HG03135 (cell line): ENCODE results near the gene CFAP70.
"Not testable (repeated sequence)": the region's sequence is repeated elsewhere in the genome, so short reads cannot be mapped to it uniquely, and the experiment has no call there.

ENCODE experiments used
- ATAC-seq: cut with Tn5 transposase; IDR thresholded peaks from one replicate; pipeline ENCODE4 v1.9.1; 2021; ENCODE audit warnings: mild to moderate bottlenecking, moderate library complexity; ENCODE audit not compliant: unreplicated experiment

Gene CFAP70

DNA sequence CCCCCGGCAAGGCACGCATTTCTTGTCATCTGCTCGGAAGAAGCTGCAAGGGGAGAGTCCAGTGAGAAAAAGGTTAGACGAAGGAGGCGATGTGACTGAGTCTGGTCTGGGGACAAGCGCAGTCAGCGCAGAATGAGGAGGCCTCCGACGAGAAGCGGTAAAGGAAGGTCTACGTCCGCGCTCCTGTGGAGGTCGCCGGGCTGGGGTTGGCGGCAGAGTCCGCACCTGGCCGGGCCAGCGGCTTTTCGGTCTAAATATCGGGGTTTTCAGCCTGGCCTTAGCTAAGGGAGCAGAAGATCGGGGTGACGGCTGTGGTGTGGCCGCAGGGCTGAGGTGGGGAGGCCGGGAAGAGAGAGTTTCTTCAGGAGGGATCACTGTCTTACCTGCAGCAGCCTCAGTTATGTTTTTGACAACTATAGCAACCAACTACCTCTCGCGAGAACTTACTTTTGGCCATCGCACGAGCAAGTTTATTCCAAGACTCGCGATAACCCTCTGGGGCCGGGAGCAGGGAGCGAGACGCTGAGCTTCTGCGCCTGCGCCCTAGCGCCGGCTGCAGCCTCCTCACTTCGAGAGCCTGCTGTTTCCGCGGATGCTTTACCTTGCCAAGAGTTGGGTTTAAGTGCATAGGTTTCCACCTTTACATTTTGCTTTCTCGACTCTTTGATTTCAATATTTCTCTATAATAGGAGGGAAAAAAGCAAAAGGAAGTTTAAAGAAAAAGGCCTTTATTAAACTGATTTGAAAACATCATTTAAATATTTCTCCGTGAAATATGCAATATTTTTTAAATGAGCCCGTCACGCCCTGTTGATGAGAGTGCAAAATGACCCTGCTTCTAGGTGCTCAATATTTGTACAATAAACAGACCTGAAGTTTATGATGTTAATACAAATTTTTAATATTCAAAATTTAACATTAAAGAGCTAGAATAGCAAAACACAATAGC is at the start of gene CFAP70:
TSS of gene CFAP70 (minus strand) at position 534 of the 949 bp plus-strand sequence. CDS start 4,068 bp downstream, outside the sequence.
- ATAC-seq, result peak; percentile 93

DNA sequence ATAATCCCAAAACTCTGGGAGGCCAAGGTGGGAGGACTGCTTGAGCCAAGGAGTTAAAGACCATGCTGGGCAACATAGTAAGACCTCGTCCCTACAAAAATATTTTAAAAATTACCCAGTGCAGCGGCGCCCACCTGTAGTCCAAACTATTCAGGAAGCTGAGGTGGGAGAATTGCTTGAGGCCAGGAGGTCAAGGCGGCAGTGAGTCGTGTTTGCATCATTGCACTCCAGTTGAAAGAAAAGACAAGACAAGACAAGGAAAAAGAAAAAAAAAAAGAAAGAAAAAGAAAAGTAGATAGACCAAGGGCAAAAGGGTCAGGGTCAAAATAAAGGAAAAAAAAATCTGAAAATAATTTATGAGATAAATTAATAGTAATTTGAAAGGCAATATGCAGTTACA is 49.4 kb upstream of the CFAP70 start:
- no peak for ATAC-seq

DNA sequence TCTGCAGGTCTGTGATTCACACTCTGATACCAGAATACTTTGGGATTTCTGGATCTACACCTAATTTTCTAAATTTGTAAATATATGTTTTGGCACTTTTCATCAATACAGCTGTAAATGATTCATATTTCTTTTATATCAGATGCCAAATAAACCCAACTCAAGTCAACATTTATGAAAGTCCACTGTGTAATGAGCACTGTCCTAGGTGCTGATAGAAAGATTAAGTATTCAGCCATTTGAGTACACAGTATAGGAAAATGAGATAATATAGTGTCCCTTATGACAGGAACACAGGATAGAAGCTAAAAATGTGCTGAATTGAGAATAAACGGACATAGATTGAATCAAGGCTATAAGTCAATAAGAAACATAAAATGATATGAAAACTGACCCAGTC is 48.8 kb upstream of the CFAP70 start:
- ATAC-seq, result no peak

DNA sequence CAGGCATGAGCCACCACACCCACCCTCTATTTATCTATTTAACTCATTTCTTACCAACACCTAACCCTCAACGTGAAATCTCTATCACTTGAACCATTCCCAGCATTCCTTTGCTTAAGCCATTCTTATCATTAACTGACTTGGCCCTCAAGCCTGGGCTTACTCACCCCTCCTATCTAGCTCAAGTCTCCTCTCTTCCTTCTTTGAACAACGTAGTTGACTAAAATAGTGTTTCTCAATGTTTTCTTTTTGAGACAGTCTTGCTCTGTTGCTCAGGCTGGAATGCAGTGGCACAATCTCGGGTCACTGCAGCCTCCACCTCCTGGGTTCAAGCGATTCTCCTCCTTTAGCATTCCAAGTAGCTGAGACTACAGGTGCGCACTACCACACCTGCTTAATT is 48.2 kb upstream of the CFAP70 start:
- no peak for ATAC-seq

DNA sequence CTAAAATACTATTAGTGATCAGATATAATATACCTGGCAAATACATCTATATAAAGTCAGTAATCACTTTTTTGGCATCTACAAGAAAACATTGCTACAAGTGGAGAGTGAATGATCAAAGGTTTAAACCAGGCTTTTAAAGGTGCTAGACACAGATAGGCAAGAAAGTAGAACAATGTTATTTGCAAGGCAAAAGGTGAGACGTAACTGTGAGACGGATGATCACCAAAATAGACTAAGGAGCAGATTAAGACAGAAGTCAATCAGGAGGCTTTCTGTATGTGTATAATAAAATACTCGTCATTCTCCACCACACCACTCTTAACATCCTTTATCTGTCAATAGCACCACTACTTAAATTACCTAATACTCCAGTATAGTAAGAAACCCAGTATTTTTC is 46.9 kb upstream of the CFAP70 start:
- no peak for ATAC-seq

DNA sequence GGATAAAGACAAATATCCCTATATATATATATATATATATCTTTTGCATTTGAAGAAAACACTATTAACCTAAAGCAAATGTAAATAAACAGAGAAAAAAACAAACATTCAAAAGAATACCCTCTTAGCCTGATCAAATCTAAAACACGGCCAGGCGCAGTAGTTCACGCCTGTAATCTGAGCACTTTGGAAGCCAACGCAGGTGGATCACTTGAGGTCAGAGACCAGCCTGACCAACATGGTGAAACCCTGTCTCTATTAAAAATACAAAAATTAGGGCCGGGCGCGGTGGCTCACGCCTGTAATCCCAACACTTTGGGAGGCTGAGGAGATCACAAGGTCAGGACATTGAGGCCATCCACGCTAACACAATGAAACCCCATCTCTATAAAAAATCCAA is 46.0 kb upstream of the CFAP70 start:
- no peak for ATAC-seq

DNA sequence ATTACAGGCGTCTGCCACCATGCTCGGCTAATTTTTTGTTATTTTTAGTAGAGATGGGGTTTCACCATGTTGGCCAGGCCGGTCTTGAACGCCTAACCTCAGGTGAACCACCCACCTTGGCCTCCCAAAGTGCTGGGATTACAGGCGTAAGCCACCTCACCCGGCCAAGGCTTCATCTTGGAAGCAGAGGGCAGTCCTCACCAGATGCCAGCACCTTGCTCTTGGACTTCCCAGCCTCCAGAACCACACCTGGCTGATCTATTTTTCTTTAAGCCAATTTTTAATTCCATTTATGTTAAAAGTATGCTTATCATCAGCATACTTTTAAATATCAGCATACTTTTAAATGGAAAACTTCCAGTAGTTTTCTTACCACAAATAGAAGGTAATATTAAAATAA is 43.0 kb upstream of the CFAP70 start:
- ATAC-seq, result no peak

DNA sequence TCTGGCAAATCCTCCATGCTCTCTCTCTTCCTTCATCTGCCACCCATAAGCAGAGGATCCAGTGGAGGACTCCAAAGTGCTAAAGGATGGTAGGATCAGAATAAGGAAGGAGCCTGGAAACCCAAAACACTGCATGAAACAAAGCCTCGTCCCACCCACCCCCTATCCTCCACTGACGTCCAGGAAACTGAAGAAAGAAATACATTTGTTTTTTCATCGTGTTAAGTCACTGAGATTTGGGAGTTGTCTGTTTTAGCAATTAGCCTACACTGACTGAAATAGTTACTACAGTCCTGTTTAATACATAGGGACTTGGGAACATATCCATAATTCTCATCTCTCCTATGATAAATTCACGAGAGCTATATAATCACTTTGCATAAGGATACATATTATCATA is 40.4 kb upstream of the CFAP70 start:
- no peak for ATAC-seq

DNA sequence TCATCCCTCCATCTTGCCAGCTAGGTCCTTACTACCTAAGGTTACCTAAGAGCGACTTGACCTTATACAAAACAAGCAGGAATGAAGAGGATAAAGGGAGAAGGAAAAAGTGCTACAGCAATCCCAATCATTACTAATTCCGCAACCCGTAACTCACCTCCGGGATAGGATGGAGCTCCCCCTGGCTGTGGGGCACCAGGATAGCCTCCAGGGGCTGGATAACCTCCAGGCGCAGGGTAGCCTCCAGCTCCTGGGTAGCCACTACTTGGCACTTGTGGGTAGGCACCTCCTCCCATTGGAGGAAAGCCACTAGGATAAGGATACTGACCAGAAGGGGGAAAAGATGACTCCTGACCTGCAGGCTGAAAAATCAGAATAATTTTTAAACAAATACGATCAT is 39.4 kb upstream of the CFAP70 start:
- no peak for ATAC-seq

DNA sequence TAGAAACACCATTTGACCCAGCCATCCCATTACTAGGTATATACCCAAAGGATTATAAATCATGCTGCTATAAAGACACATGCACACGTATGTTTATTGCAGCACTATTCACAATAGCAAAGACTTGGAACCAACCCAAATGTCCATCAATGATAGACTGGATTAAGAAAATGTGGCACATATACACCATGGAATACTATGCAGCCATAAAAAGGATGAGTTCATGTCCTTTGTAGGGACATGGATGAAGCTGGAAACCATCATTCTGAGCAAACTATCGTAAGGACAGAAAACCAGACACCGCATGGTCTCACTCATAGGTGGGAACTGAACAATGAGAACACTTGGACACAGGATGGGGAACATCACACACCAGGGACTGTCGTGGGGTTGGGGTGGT is 35.7 kb upstream of the CFAP70 start:
- ATAC-seq, result not testable (repeated sequence)

DNA sequence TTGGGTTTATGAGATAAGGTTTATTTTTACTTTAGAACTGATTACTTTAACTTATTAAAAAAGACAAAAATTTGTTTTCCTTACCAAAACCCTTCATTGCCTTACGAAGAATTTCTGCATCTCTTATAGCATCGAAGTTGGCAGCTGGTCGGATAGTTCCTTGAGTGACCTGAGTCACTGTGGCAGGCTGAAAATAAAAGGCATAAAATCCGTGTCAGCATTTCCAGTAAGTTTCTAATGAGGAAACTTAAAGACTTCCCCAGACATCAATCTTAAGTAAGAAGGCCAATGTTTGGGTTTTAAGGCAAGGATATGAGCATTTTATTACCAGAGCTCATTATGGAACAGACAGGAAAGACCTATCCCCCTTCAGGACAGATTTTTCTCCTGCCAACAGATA is 29.6 kb upstream of the CFAP70 start:
- no peak for ATAC-seq

DNA sequence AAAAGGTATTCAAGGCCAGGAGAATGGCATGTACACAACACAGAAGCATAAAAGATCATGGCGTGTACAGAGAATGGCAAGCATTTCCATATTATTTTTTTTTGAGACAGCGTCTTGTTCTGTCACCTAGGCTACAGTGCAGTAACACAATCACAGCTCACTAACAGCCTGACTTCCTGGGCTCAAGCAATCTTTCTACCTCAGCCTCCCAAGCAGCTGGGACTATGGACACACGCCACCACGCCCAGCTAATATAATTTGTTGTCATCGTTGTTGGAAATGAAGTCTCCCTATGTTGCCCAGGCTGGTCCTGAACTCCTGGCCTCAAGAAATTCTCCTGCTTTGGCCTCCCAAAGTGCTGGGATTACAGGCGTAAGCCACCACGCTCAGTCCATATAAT is 27.9 kb upstream of the CFAP70 start:
- no peak for ATAC-seq

DNA sequence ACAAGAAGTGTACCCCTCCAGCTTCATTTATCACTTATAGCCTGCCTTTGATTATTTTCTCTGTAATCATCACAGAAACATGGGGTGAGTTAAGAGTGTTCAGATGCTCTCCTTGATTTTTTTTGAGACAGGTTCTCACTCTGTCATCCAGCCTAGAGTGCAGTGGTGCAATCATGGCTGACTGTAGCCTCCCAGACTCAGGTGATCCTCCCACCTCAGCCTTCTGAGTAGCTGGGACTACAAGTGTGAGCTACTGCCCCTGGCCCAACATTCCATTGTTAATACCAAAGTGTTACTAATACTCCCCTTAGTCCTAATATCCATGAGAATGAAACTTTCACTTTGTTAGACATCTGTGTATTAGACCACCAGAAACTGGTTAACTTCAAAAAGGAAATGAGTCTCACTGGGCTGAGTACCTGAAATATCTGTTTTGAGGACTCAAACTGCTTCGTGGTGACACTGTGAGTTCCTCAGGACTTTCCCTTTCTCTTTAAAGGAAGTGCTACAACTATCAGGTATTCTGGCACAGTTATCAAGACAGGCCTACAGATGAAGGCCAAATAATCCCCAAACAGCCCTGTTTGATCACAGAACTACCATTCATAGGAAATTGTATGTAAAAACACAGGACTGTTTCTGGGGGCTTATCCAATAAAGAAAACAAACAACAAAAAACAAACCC is 20.5 kb upstream of the CFAP70 start:
- peak; percentile 59 for ATAC-seq

DNA sequence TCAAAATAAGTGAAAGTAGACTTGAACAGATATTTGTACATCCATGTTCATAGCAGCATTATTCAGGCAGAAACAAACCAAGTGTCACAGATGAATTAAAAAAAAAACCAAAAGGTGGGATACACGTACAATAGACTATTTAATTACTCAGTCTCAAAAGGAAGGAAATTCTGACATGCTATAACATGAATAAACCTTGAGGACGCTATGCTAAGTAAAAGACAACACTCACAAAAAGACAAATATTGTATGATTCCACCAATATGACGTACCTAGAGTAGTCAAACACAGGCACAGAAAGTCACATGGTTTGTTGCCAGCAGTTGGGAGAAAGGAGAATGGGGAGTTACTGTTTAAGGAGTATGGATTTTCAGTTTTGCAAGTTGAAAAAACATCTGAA is 18.0 kb upstream of the CFAP70 start:
- no peak for ATAC-seq

DNA sequence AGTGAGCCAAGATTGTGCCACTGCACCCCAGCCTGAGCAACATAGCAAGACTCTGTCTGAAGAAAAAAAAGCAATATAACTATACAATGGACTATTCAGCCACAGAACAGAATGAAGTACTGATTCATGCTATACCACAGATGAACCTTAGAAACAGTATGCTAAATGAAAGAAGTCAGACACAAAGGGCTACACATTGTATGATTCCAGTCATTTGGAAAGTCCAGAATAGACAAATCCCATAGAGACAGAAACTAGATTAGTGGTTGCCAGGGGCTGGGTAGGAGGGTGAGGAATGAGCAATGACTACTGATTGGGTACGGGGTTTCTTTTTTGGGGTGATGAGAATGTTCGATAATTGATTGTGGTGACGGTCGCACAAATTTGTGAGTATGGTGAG is 9.6 kb upstream of the CFAP70 start:
- ATAC-seq, result no peak

DNA sequence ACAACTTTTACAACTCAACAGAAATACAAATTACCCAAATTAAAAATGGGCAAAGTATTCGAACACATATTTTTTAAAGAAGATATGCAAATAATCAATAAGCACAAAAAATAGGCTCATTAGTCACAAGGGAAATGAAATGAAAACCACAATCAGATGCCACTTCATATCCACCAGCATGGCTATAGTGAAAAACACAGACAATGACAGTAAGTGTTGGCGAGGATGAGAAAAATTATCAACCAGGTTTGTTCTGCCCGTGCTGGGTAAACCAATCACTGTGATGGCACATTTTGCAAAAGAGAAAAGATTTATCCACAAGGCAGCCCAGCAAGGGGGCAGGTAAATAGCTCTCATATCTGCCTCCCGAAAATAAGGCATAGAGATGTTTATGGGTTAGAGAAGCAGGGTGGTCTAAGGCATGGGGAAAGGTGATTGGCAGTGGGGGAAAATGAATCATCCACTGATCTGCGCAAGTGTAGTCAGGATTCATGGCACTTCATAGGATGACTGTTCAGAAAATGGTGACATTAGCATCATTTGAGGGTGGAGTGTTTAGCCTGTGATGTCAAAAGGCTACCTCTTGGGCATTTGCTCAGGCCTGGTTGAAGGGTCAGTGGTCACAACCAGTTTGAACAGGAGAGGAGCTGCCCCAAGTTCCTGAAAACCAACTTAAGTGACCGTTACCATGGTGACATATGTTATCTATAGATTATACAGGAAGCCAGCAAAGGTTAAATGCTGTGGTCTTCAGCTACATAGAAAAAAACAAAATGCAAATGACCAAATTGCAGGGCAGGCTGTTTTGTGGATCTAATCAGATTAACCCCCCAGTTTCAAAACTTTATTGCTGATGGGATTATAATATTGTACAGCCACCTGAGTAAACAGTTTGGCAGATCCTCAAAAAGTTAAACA is 8.0 kb upstream of the CFAP70 start:
- ATAC-seq, result peak; percentile 63

DNA sequence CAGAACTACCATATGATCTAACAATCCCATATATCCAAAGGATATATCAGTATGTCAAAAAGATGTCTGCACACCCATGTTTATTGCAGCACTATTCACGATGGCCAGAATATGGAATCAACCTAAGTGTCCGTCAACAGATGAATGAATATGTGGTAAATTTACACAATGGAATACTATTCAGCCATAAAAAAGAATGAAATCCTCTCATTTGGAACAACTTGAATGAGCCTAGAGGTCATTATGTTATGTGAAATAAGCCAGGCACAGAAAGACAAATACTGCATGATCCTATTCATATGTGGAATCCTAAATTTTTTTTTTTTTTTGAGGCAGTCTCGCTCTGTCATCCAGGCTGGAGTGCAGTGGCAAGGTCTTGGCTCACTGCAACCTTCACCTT is 6.3 kb upstream of the CFAP70 start:
- ATAC-seq, result no peak

DNA sequence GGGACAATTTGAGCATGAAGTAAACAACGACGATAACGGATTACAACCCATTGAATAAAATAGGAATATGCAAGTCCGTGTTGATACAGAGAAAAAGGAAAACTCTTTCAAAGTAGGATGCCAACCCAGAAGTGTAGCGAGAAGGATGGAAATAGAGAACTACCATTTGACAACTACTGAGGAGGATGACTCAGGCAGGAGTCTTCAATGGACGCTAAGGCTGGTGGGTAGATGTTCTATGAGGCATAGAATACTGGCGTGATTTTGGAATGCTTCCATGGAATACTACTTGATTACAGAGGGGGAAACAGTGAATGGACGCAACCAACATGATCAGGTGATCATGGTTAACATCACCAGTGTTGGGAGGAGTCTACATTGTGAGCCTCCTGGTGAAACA is 828 bp upstream of the CFAP70 start:
- no peak for ATAC-seq

DNA sequence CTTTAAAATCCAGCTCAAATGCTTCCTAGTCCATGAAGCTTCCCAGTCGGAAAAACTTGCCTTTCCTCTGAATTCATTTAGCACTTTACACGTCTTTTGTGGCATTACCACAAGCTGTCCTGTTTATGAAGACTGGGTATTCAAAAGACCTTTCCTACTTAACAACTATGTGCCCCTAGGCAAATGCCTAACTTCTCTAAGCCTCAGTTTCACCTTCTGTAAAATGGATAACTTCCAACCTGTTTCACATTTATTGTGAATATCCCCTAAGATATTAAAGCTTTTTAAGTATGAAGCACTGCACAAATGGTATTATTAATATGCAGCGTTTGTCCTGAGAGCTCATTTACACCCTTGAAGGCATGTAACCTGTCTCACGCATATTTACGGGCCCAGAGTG is 843 bp downstream of the CFAP70 start:
- no peak for ATAC-seq

DNA sequence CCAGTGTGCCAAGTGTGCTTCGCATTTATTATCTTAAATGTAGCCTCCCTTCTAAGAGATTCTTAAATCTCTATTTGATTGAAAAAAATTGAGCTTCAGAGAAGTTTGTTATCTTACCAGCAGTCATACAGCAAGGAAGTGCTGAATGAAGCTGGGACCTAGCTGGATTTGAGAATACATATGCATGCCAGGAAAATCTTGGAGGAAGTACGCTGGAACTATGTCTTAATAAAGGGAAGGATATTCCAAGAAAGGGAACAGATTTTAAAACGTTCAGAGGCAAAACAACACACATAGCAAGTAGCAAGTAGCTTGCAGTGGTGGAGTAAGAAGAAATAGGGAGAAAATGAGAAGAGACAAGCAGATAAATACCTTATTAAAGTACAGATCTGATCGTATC is 1.5 kb downstream of the CFAP70 start:
- ATAC-seq, result no peak

DNA sequence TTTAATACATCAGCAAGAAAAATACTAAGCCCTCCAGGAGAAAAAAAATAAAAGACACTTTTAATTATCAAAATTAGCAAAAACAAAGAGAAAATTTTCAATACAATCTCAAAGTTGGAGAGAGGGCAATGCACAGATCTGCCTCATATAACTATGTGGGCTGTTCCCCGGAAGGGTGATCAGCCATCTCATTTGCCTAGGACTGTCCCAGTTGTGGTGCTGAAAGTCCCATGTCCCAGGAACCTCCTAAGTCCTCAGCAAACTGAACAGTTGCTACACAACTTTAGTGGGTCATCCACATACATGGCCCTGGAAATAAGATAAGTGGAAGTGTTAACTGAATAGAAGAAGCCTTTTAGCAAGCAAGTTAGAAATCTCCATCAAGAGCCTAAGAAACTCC is 14.4 kb downstream of the CFAP70 start:
- no peak for ATAC-seq
